ENCODE results near the gene FCRL6.

DNA sequence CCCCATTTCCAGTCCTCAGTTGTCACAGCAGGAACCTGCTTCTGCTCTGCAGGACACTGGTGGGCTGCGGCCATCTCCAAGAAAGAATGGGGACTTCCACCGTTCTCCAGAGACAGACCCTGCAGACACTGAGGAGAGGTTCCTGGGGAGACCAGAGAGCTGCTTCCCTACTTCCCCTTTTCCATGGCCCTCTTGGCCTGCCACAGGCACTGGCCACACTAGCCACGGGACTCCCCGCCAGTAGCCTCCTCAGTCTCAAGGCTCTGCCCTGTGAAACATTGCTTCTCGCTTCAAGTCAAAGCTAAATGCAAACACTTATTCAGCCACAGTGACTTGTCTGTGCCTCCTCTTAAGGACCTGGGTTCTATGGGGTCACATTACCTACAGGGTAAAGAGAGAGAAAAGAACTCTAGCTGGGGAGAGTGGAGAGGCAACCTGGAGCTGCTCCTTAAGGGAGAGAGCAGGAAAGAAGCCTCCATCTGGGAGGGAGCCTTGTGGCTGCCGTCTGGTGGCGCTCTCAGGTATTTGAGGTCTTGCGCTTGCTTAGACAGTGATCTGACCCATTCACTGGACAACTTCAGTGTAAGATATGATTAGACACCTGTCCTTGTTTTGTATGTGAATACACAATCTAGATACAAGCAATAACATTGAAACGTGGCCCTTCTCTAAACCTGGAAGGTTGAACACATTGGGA is 19.2 kb downstream of the FCRL6 start:
- no peak for TF ChIP-seq POLR2A (IDR thresholded peaks at IDR 0.05)
- TF ChIP-seq, protein P1, sequence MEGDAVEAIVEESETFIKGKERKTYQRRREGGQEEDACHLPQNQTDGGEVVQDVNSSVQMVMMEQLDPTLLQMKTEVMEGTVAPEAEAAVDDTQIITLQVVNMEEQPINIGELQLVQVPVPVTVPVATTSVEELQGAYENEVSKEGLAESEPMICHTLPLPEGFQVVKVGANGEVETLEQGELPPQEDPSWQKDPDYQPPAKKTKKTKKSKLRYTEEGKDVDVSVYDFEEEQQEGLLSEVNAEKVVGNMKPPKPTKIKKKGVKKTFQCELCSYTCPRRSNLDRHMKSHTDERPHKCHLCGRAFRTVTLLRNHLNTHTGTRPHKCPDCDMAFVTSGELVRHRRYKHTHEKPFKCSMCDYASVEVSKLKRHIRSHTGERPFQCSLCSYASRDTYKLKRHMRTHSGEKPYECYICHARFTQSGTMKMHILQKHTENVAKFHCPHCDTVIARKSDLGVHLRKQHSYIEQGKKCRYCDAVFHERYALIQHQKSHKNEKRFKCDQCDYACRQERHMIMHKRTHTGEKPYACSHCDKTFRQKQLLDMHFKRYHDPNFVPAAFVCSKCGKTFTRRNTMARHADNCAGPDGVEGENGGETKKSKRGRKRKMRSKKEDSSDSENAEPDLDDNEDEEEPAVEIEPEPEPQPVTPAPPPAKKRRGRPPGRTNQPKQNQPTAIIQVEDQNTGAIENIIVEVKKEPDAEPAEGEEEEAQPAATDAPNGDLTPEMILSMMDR (IDR thresholded peaks at IDR 0.05), result no peak
- TF ChIP-seq EP300 (IDR thresholded peaks at IDR 0.05), result no peak

Data from tibial nerve (tissue), 4 donors.